HG03432 (cell line): ENCODE data around the gene UGT1A4.
"Not testable (repeated sequence)": the region's sequence is repeated elsewhere in the genome, so short reads cannot be mapped to it uniquely, and the experiment has no call there.

Source experiments
- ATAC-seq: cut with Tn5 transposase; IDR thresholded peaks from one replicate; pipeline ENCODE4 v1.9.1; 2021; ENCODE audit warnings: mild to moderate bottlenecking, moderate library complexity; ENCODE audit not compliant: unreplicated experiment

Gene UGT1A4

GRCh38 chr2:233699424-233700027, 19.0 kb upstream of the UGT1A4 start:
- no peak for ATAC-seq

- ATAC-seq = no peak
These were observed 18.4 kb upstream of the UGT1A4 start for GRCh38 chr2:233700028-233700635.

GRCh38 chr2:233700842-233701241, 17.7 kb upstream of the UGT1A4 start:
- not testable (repeated sequence) for ATAC-seq

GRCh38 chr2:233702238-233702637, 16.3 kb upstream of the UGT1A4 start:
- ATAC-seq = no peak

GRCh38 chr2:233705911-233706506, 12.5 kb upstream of the UGT1A4 start:
- ATAC-seq = no peak

- ATAC-seq = no peak
These were observed 11.8 kb upstream of the UGT1A4 start for GRCh38 chr2:233706720-233707119.

GRCh38 chr2:233707940-233708644, 10.4 kb upstream of the UGT1A4 start:
- ATAC-seq = no peak

- no peak for ATAC-seq
These were observed 9.6 kb upstream of the UGT1A4 start for GRCh38 chr2:233708942-233709341.

GRCh38 chr2:233711312-233712008, 7.1 kb upstream of the UGT1A4 start:
- no peak for ATAC-seq

- no peak for ATAC-seq
These were observed 5.8 kb upstream of the UGT1A4 start, which contains the start of gene UGT1A5 for GRCh38 chr2:233712611-233713261. Gene UGT1A5, plus strand, starts transcription at chr2:233712907. Its CDS starts 85 bp downstream, at chr2:233712992.

GRCh38 chr2:233713262-233713615, 5.3 kb upstream of the UGT1A4 start:
- ATAC-seq = no peak

- no peak for ATAC-seq
These were observed 4.4 kb upstream of the UGT1A4 start for GRCh38 chr2:233714121-233714520.

- ATAC-seq = no peak
These were observed 10.3 kb downstream of the UGT1A4 start, which contains the start of gene UGT1A3 for GRCh38 chr2:233728723-233729301. Gene UGT1A3, plus strand, starts transcription at chr2:233729042. Its CDS starts 85 bp downstream, at chr2:233729127.

- not testable (repeated sequence) for ATAC-seq
These were observed 18.5 kb downstream of the UGT1A4 start for GRCh38 chr2:233736868-233737653.

- ATAC-seq = no peak
These were observed 22.3 kb downstream of the UGT1A4 start for GRCh38 chr2:233740870-233741269.

- ATAC-seq = no peak
These were observed 25.1 kb downstream of the UGT1A4 start for GRCh38 chr2:233743464-233744259.

- no peak for ATAC-seq
These were observed 26.7 kb downstream of the UGT1A4 start for GRCh38 chr2:233745073-233745755.

- not testable (repeated sequence) for ATAC-seq
These were observed 27.3 kb downstream of the UGT1A4 start for GRCh38 chr2:233745838-233746237.
